C4-2B (cell line): ENCODE measurements around the gene PEAK3.

Experiments
- CTCF ChIP-seq: fragments of 450-650 bp; conservative IDR thresholded peaks from 2 replicates; pipeline ENCODE4 v1.5.1; 2017; ENCODE audit warnings: mild to moderate bottlenecking
- ZFX ChIP-seq: fragments of 450-650 bp; IDR thresholded peaks from 2 replicates; pipeline ENCODE4 v1.6.1; 2017

- TF ChIP-seq CTCF = no peak
- TF ChIP-seq ZFX = no peak
Observed at GRCh38 chr19:2226840-2227360, 55.1 kb downstream of the PEAK3 start.
